Measurements from ENCODE around the gene SPSB3.
"Not testable (repeated sequence)": the region's sequence is repeated elsewhere in the genome, so short reads cannot be mapped to it uniquely, and the experiment has no call there.

Gene SPSB3

GRCh38 chr16:1734816-1735215 is 47.6 kb downstream of the SPSB3 start:
- no peak for DNase-seq

- DNase-seq = no peak
Measured at GRCh38 chr16:1734123-1734522, 48.2 kb downstream of the SPSB3 start.

GRCh38 chr16:1732551-1732987 is 49.8 kb downstream of the SPSB3 start:
- DNase-seq = not testable (repeated sequence)

GRCh38 chr16:1732071-1732470 is 50.3 kb downstream of the SPSB3 start:
- no peak for DNase-seq

- no peak for DNase-seq
Measured at GRCh38 chr16:1731603-1732002, 50.8 kb downstream of the SPSB3 start.

DNA sequence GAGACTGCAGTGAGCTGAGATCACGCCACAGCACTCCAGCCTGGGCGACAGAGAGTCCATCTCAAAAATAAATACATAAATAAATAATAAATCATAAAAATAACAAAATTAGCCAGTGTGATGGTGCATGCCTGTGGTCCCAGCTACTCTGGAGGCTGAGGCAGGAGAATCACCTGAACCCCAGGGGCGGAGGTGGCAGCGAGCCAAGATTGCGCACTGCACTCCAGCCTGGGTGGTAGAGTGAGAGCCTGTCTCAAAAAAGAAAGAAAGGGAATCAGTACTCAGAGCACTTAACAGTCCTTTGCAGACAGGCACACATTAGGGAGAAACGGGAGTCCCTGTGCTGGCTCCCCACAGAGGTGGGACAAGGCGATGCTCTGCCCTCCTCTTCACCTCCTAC is 51.3 kb downstream of the SPSB3 start:
- no peak for DNase-seq

DNA sequence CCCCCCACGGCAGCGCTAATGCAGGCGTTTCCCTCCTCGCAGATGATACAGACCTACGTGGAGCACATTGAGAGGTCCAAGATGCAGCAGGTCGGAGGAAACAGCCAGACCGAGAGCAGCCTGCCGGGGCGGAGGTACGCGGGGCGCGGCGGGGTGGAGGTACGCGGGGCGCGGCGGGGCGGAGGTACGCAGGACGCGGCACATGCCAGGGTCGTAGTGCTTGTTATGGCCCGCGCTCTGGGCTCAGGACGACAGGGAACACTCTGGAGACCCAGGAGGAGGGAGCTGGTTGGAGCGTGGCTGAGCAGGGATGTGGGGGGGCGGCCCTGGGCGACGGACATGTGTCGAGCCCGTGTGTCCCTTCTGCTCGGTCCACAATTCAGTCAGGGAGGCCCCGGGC is 52.9 kb downstream of the SPSB3 start:
- DNase-seq = no peak

- DNase-seq = no peak
Measured at GRCh38 chr16:1729026-1729425, 53.3 kb downstream of the SPSB3 start.

- no peak for DNase-seq
Measured at GRCh38 chr16:1727651-1728624, 54.4 kb downstream of the SPSB3 start.
